Right hindlimb (tissue), 1 donor: ENCODE measurements around the gene DGKD.

Source experiments
- DNase-seq: peaks from one replicate; pipeline ENCODE4 v3.0.0-alpha.2; 2018

DGKD gene

DNA sequence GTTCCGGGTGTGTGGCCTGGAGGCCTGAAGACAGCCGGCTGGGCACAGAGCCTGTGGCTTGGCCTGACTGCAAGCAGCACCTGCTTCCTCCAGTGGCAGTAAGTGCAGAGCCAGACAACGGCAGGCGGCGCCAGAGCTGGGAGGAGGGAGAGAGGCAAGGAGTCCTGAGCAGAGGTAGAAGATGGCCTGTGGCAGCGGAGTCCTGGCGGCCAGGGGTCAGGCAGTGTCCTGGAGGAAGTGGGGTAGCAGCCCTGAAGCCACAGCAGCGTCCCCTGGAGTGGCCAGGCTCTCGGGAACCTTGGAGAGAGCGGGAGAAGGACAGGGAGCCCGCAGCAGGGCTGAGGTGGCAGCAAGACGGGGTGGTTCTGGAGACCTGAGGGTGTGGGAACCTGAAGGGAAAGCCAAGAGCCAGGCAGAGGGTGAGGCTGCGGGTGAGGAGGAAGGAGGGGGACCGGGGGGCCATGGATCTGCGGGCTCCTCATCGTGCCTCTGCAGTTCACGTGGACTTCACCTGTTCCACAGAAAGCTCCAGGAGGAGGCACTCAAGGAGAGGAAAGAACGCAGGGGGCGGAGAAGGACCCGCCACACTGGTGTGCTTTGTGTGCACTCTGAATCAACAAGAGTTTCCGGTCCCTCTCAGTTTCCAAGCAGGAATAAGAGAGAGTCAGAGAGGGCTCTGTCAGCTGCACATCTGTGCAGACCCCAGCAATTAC, 126.4 kb downstream of the DGKD start:
- peak; percentile 75 for DNase-seq

DNA sequence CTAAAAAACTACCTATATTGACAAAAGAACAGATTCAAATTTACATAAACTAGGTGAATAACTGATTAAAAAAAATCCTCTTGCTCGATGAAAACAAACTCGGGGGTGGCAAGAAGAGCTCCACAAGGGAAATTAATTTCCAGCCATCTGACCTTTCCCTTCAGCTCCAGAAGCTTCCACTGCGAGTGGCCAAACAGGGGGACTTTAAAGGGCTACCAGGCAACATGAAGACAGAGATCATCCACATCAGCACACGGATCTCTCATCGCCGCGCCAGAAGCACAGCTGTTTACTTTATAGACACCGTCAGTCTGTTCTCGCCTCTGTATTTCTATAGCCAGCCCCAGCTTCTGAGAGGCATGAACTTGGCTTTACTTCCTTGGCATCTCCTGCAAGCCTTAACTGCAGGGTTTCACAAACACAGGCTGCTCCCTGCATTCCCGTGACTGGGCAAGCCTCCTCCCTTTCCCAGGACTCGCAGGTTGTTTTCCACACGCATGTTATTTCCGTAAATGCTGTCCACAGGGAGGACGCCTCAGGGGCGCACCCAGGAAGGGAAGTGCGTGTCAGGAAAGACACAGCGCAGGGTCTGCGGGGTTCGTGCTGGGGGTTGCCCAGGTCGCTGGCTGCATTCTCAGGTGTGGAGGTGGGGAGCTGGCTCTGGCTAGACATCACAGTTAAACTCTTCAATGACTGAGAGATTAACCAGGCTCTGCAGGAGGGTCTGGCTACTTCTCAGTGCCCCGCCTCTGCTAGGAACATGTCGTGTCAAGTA, 127.3 kb downstream of the DGKD start:
- DNase-seq = no peak

DNA sequence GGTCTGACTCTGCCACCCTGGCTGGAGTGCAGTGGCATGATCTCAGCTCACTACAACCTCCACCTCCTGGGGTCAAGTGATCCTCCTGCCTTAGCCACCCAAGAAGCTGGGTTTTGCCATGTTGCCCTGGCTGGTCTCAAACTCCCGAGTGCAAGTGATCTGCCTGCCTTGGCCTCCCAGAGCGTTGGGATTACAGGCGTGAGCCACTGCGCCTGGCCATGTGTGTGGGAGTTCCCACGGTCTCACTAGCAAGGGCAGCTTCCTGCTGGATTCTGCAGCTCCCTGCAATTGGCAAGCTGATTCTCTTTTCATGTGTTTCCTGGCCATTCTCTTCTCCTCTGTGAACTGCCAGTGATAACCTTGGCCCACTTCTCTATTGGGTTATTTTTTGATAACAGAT, 128.3 kb downstream of the DGKD start:
- no peak for DNase-seq

DNA sequence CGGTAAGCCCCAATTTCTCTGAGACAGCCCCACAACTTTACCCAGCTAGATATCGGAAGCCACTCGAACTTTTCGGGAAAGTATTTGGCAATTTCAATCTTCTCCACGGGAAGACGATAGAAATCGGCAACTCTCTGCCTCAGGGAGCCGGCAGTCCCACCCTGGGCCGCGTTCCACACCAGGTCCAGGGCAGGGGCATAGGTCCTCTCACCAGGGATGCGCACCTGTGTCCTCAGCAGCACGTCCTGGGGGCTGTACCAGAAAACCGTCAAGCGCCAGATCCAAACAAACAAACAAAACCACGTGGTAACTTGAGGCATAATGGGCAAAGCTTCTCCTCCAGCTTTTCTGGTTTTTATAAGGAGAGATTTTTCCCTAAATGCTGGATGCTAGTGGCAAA, 131.4 kb downstream of the DGKD start:
- no peak for DNase-seq

DNA sequence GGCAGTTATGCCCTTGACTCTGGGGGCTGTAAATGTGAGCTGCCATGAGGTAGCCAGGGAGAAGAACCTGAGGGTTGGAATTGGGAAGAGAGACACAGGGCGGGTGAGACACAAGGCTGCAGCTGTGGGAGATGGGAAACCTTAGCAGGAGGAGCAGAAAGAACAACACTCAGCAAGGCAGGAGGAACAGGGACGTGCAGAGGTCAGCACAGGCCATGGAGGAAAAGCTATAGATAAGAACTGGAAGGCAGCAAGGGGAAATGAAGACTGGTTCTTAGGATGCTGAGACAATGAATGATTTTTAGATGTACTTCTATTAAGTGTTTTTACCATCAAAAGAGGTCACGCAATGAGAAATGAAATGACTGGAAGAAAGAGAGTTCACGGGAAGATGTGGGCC, 132.1 kb downstream of the DGKD start:
- DNase-seq = no peak

DNA sequence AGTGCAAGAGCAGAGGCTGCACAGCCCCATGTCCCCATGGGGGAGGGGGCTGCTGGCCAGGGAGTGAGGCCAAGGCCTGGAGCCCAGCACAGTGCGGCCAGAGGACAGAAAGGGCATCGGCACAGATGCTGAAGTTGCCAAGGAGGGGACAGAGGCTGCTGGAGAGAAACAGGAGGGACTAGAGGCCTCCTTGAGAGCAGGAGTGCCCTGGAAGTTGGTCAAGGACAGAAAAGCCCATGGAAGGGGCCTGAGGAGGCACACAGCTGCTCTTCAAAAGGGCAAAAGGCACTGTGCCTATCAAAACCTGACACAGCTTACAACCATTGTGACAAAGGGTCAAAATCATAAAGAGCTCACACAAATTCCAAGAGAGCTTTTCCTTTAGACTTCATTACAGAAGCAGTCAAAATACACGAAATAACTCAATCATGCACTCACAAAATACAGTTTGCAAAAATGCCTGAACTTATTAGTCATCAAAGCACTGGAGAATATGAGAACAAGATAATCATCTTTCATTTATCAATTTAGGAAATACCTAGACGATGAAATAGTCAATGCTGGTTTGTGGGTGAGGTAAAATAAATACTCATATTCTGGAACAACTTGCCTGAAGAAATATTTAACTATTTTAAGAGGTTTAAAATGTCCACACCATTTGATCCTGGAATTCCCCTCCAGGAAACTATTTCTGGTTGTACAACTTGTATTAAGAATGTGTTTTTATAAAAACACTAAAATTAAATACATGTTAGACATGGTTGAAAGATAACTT, 132.7 kb downstream of the DGKD start:
- no peak for DNase-seq

DNA sequence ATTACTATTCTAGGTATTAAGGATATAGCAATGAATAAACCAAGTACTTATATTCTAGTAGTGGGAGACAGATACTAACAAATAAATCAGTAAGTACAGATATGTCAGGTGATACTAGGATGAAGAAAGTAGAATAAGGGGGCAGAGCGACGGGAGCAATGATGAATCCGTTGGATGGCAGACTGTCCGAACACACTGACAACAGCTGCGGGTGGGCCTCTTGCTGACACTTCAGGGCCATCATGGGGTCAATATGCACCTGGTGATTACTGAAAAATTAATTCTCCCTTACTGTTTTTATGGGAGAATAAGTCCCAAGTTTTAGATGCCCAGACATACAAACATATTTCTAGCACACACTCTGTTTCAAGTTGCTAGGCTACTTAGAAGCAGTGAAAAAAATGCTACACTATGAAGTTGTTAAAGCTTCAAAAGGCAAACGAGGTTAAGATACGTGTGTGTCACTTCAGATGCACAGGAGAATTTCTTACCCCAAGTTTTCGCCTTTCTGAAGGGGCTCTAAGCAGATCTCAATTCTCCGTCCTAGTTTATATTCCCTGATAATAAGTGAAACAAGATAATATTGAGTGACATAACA, 133.6 kb downstream of the DGKD start:
- DNase-seq = no peak

DNA sequence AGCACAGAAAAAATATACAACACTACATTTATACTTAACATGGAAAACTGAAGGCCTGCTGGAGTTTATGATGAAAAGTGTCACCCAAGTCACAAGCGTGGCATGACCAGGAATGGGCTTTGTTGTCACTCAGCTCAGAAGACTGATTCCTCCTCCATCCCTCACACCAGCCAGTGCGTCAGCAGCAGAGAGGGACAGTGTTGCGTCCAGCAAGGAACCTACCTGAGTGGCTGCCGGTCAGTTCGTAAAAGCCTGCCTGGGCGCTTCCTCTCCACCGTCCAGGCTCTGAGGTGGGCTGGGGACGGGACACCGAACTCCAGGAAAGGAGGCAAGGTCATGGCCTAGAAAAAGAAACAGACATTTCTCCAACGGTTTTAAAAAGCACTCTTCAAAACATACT, 134.8 kb downstream of the DGKD start:
- DNase-seq = no peak

DNA sequence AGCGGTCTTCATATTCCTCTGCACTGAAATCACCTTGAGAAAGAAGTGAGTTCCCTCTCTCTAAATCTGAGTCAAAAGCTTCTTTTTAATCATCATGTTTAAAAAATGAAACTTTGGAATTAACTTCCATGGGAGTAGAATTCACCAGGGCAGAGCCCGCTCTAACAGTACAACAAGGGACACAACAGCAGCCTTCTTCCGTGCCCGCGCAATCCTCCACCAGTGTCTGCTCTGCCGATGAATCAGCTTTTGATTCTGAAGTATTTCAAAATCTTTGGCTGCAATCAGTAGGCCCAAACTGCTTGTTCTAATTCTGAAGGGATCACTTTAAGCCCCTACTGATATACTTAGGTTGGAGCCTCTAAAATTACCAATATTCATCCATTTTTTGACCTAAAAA, 135.4 kb downstream of the DGKD start:
- DNase-seq = no peak

DNA sequence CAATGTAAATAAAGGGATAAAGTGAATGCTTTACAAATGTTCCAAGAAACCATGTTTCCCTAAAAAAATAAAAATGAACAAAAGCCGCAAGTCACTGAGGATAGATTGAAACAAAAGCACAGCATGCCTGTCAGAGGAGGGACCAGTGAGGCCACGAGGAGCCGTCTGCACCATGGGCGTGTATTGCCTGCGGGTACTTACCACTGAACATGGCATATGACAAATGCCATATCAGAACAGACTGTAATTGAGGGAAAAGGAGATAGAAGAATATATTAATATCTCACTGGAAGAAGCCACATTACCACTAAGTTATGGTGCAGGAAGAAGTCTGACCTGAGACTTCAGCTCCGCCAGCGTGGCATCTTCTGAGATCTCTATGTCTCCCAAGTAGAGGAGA, 136.5 kb downstream of the DGKD start:
- no peak for DNase-seq

DNA sequence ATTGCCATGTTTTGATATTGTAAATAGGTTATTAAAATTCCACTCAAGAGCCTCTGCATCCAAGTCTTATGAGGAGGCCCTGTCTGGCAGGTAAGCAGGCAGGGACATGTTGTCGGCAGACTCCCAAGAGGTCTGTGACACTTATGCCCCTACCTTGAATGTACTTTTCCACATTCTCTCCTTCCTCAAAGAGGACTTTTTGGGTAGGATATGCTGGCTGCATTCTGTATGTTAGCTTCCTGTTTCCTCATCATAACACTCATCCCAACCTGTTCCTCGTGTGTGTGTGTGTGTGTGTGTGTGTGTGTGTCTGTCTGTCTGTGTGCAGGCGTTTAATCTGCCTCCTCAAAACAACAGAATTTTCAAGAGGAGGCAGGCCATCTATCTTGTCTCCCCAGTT, 137.0 kb downstream of the DGKD start:
- no peak for DNase-seq

DNA sequence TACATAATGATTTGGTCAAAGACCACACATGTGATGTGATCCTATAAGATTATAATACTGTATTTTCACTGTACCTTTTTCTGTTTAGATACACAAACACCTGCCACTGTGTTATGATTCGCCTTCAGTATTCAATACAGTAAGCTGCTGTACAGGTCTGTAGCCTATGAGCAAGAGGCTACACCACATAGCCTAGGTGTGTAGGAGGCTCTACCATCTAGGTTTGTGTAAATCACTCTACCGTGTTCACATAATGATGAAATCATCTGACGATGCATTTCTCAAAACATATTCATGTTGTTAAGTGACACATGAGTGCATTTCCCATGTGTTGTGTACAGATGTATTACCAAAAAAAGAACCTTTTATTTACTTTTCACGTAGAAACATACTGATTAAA, 137.8 kb downstream of the DGKD start:
- DNase-seq = no peak

DNA sequence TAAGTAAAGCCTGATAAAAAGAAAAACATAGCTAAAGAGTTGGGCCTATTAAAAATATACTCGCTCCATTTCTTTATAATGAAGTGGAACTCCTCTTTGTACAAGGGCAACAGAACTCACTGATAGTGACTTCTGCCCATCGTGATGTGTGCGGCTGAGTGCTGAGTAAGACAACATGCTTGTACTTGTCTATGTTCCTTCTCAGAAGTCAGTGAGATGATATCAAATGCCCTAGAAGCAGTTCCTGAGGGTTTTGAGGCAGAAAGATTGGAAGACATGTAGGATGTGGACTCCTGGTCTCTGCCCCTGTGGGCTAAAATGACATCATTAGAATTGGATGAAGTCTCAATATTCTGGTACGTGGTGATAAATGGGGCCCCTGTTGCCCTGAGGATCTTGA, 138.5 kb downstream of the DGKD start:
- DNase-seq = no peak

DNA sequence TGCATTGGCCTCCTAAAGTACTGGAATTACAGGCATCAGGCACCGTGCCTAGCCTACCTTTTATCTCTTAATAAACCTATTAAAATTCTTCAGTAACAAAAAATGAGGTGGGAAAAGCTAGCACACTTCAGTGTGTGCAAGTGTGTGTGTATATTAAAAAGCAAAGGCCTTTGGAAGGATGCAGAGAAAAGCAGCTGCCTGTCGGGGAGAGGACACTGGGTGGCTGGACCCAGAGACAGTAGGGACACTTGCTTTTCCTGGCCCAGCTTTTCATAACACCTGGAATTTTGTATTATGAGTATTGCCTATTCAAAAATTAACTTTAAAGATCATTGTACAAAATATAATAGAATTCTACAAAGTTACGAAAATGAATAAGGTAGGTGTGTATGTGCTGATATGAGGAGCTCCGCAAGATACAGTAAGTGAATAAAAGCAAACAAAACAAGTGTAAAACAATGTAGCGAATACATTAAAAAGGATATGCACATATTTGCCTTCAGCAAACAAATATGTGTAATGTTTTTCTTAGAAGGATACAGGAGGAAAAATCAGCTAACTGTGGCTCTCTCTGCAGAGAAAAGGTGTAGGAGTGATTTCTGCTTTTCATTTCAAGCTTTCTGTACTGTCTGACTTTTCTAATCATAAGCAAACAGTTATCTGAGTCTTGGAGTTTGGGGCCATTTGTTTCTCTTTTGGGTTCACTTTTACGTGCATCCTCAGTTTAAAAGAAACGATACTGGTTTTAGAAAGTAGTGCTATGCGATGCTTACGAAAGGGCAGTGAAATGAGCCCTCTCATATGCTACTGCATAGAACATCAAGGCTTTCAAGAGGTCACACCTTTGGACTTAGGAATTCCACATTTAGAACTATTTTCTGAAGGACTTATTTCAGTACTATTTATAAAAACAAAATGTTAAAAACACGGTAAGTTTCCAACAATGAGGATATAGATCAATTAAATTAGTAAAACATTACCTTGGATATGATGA, 141.5 kb downstream of the DGKD start:
- DNase-seq = no peak

DNA sequence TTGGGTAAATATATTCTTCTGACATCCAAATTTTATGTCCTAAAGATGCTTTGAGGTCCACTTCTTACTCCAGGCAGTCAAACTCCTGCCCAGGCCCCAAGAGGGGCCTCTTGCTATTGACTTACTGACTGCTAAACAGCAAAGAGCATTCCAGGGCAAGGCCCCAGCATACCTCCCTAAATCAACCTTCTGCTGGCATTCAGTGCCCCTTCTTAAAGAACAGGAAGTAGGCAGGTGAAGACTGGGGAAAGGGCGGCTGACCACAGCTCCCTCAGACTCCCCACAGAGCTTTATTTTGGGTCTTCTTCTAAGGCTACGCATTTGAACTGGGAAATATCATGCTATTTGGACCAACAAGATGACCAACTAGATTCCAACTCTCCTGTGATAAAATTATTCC, 143.4 kb downstream of the DGKD start:
- no peak for DNase-seq

DNA sequence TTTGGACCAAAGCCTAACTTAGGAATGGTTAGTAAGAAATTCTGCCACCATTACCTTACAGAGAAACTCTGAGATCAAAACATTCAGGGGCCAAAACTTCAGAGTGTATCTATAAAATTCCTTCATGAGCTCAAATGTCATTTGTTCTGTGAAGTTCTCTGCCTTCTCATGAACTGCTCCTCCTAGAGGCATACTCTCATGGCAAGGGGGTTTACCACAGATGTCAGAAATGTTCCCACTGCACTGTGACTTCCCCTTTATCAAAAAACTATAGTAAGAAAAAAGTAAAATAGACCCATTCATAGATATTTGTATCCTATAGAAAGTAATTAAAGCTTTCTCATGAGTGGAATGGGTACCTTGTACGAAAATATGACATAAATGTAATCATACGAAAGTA, 143.8 kb downstream of the DGKD start:
- no peak for DNase-seq

DNA sequence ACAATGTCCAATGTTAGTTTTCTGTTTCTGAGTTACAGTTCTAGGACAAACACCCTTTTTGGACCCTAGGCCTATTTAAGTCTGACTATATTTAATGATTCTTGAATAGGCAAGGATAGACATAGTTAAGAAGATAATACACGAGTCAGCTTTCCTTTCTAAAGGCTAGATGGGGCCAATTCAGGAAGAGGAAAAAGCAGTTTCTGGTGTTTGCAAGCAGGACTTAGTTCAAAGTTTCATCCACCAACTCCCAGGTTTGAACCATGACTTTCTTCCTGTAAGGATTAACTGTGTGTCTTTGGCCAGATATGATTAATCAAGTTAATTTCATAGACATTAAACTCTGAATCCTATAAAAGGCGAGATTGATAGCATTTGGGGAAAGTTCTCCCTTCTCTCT, 145.6 kb downstream of the DGKD start:
- no peak for DNase-seq

DNA sequence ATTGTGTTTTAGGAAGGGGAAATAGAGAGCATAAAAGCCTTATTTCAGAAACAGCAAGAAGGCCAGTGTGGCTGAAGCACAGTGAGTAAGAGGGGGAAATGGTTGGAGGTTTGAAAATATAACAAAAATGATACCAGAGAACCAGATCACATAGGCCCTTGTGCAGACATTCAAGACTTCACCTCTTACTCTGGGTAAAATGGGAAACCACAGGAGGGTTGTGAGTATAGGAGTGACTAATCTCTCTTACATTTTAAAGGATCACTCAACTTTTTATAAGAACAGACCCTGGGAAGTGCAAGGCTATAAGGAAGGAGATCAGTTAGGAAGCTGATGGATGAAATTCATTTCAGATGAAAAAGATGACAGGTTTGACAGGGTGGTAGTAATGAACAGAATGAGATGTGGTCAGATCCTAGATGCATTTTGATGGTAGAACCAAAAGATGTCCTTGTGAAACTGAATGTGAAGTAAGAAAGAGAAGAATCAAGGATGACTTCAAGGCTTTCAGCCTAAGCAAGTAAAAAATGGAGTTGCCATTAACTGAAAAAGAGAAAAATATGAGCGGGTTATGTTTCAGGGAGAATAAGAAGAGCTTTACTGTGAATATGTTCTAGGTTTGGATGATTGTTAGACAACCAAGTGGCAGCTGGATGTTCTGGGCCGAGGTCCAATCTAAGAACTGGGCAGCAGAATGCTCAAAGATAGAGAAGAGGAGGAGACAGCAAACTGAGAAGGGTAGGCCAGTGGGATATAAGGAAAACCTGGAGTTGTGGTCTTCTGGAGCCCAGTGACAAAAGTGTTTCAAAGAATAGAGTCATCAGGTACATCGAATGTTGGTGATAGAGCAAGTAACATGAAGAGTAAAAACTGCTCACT, 147.1 kb downstream of the DGKD start:
- DNase-seq = no peak

DNA sequence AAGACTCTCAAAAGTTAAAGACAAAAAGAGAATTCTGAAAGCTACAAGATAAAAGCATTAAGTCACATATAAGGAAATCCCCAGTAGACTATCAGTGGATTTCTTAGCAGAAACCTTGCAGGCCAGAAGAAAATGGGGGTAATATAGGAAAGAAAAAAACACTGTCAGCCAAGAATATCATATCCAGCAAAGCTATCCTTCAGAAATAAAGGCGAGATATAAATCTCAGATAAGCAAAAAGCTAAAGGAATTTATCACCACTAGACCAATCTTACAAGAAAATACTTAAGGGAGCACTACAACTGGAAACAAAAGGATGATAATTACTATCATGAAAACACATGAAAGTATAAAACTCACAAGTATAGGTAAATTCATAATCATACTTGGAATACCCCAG, 149.2 kb downstream of the DGKD start:
- DNase-seq = no peak

DNA sequence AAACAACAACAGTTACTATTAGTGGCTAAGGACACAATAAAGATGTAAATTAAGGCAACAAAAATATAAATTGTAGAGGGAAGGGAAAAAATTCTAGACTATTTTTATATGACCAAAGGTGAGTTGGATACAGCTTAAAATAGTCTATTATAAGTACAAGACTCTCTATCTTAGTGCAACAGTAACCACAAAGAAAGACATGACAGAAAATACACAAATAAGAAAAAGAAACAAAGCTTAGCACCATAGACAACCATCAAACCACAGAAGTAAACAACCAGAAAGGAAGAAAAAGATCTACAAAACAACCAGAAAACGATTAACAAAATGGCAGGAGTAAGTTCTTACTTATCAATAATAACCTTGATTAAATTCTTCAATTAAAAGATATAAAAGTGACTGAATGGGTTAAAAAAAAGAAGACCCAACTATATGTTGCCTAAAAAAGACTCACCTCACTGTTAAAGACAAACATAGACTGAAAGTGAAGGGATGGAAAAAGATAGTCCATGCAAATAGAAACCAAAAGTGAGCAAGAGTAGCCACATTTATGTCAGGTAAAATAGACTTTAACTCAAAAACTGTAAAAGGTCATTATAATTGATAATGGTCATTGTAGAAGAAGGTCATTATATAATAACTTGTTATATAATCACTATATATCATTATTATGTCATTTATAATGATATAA, 149.8 kb downstream of the DGKD start:
- DNase-seq = no peak
